Heart left ventricle (tissue), 16 donors: ENCODE results near the gene CRYBG1. TPM values are rescaled to one million over a fixed set of nuclear protein-coding genes. Genes with fewer than 3 reads are reported as not detected.
A peak's percentile ranks its signal among the peaks of the same experiment; 100 is the strongest.

Experiments used
- ATAC-seq, 4 donors: fragments of 200-7000 bp; cut with Tn5 transposase; one replicate each; pipeline ENCODE4 v1.9.1; 2020 to 2022; ENCODE audit warnings: moderate library complexity in 4 of 4, mild to moderate bottlenecking in 3 of 4, moderate number of reproducible peaks in 1 of 4
- DNase-seq, 5 donors: peaks; one replicate each; pipeline ENCODE4 v3.0.0-alpha.2; 2020
- H3K27ac ChIP-seq, 12 donors: fragments of 200-600 bp; sonication (generic) in 4 of 12; one replicate each; pipeline versions ENCODE4 v1.5.0 to v1.8.0; 2016 to 2022; ENCODE audit warnings: mild to moderate bottlenecking in 2 of 12
- H3K27me3 ChIP-seq, 9 donors: fragments of 200-600 bp; sonication (generic) in 2 of 9; one replicate each; pipeline versions ENCODE4 v1.5.1 to v1.8.0; 2016 to 2022; ENCODE audit warnings: mild to moderate bottlenecking in 3 of 9
- H3K36me3 ChIP-seq, 9 donors: fragments of 200-600 bp; sonication (generic) in 2 of 9; one replicate each; pipeline versions ENCODE4 v1.5.0 to v1.8.0; 2018 to 2022; ENCODE audit warnings: mild to moderate bottlenecking in 2 of 9
- H3K4me1 ChIP-seq, 12 donors: fragments of 200-600 bp; sonication (generic) in 4 of 12; one replicate each; pipeline versions ENCODE4 v1.5.0 to v1.8.0; 2016 to 2022; ENCODE audit warnings: mild to moderate bottlenecking in 3 of 12
- H3K4me3 ChIP-seq, 12 donors: fragments of 200-600 bp; sonication (generic) in 4 of 12; one replicate each; pipeline versions ENCODE4 v1.5.0 to v1.8.0; 2017 to 2022; ENCODE audit warnings: mild to moderate bottlenecking in 9 of 12, moderate library complexity in 4 of 12
- H3K9me3 ChIP-seq, 12 donors: fragments of 200-600 bp; sonication (generic) in 4 of 12; one replicate each; pipeline versions ENCODE4 v1.5.0 to v1.8.0; 2016 to 2022; ENCODE audit warnings: mild to moderate bottlenecking in 1 of 12
- POLR2A ChIP-seq, 2 donors: fragments of 450-650 bp; IDR thresholded peaks; one replicate each; pipeline ENCODE4 v1.6.1; 2017; ENCODE audit warnings: antibody characterized with exemption in 2 of 2, mild to moderate bottlenecking in 2 of 2, moderate library complexity in 2 of 2
- WGBS, 4 donors: extraction: QIAGEN DNeasy Blood & Tissue Kit in 2 of 4; methylation state at CpG; one replicate each; pipeline versions ENCODE4 v1.1.5 to v1.1.7; 2013 to 2018; 5-methylcytosine and 5-hydroxymethylcytosine counted together
- intact Hi-C, 10 donors: fragments of 100-400 bp; cut with DNase I; formaldehyde crosslinking; loops; one replicate each; pipeline versions ENCODE4 v1.11.1 to v1.14.2; 2022
- polyA plus RNA-seq, 2 donors: library from polyadenylated mRNA; stranded (reverse); fragments of 200-250 nt; gene quantifications; one replicate each; pipeline ENCODE4 v1.2.3, GENCODE V29; 2013
- total RNA-seq, 9 donors: library from RNA; depleted of rRNA in 2 of 9; stranded (reverse); fragments of >200 nt in 2 of 9; fragmentation: NEBNext Ultra II Directional in 3 of 9; extraction: Animal tissue kit (Norgen Biotek cat#: 25700) in 3 of 9; gene quantifications; one replicate each; pipeline versions ENCODE4 v1.1.0 to v1.2.4, GENCODE V29; 2016 to 2023
- TF ChIP-seq, protein P1 (sequence below), 12 donors: fragments of 200-600 bp; sonication (generic) in 4 of 12; IDR thresholded peaks; one replicate each; pipeline versions ENCODE4 v1.5.0 to v1.8.0; 2018 to 2022; ENCODE audit warnings: antibody characterized with exemption in 12 of 12, mild to moderate bottlenecking in 5 of 12
- donor health status: ischemic (EF 13 %, LVEDD 7.1; RV severe dilation, severe dysfunction).
- donor health status: healthy with polysubstance abuse.
- donor health status: DM: no; HTN: yes; CAD: no.
- donor health status: DM: no; HTN: no; CAD: no.
- donor health status: ischemic (EF 25% LVEDD 6.9; RV normal size, moderate dysfunction).
- donor health status: ischemic (EF 25% LVEDD 5.7; RV mildly dilated, moderate dysfunction).
- donor health status: healthy.
- donor health status: DM: yes; HTN: yes; CAD: no.
- donor health status: ischemic (EF 35%, LVEDD 5.7; RV mildly dilated, moderate dysfunction).
- donor health status: nonischemic (EF 11% LVEDD 7.7; RV severe dilation, severe dysfunction).
- donor health status: DM: yes; HTN: yes; CAD: no.
- donor health status: PGD.
- donor health status: ischemic (EF 29% LVEDD 5.4; RV normal size, mild dysfunction).
- donor health status: nonischemic (EF 23%, LVEDD 6.1; RV moderate dilation, normal function).

Gene CRYBG1
- total and polyA plus RNA-seq, 11 donors = 0.42 to 17.7 (median 1.5) TPM

DNA sequence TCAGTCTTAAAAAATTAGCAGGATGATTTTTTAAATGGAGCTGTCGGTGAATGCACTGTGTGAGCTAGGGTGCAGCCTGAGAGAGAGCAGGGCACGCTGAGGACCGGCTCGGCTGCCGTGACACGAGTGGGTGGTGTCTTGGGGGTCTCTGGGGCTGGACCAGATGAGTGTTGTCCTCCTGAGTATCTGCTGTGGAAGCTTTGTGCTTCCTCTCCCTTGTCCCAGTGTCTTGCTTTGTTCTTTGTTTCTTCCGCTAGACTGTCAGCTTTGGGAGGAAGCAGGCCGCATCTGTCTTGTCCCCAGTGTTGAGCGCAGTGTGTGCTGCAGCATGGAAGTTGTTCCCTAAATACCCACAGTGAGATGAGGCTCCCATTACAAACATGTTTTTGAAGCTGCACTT is 179.4 kb downstream of the CRYBG1 start:
- ATAC-seq = peak in 1 of 4 donors; percentile 18
- intact Hi-C loops = no loop called here
- peak in 1 of 5 donors; percentile 25 for DNase-seq
- Histone ChIP-seq H3K27ac (peak overlapping the region in 1 of 12 donors; percentile 78), H3K27me3 (no peaks in the 10 kb centered on the region), H3K36me3 (peaks cover 0 to 37% (median 0%) of the 10 kb centered on the region in 9 donors), H3K4me1 (peaks cover 0 to 31% (median 0%) of the 10 kb centered on the region in 12 donors), H3K9me3 (no peaks in the 10 kb centered on the region), H3K4me3 (no peak overlapping the region)
- 67 to 76% (median 73%) methylated on average over 9 of the region's 9 CpGs for WGBS, 4 donors
- TF ChIP-seq POLR2A (IDR thresholded peaks at IDR 0.05) = no peak
- TF ChIP-seq, protein P1, sequence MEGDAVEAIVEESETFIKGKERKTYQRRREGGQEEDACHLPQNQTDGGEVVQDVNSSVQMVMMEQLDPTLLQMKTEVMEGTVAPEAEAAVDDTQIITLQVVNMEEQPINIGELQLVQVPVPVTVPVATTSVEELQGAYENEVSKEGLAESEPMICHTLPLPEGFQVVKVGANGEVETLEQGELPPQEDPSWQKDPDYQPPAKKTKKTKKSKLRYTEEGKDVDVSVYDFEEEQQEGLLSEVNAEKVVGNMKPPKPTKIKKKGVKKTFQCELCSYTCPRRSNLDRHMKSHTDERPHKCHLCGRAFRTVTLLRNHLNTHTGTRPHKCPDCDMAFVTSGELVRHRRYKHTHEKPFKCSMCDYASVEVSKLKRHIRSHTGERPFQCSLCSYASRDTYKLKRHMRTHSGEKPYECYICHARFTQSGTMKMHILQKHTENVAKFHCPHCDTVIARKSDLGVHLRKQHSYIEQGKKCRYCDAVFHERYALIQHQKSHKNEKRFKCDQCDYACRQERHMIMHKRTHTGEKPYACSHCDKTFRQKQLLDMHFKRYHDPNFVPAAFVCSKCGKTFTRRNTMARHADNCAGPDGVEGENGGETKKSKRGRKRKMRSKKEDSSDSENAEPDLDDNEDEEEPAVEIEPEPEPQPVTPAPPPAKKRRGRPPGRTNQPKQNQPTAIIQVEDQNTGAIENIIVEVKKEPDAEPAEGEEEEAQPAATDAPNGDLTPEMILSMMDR (IDR thresholded peaks at IDR 0.05) = no peak

DNA sequence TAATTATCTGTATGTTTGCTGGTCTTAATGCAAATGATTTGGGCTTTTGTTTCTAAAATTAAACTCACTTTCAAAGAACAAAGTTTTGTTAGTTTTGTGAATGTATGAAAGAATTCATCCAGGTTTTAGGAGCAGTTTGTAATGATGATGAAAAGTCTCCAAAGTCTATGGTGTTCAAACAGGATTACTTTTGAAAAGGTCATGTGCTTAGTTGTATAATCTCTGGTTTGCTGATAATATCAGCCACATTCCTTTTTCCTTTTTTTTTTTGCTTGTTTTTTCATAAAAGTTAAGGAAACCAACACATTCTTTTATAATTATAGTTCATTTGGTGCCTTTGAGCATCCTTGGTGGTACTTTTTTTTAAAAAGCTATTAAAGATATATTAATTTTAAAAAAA is 179.9 kb downstream of the CRYBG1 start:
- H3K27ac ChIP-seq = peak overlapping the region in 1 of 12 donors; percentile 78
- no peak overlapping the region for H3K4me3 ChIP-seq
- no peaks in the 10 kb centered on the region for H3K27me3 ChIP-seq
- ATAC-seq (no peak), DNase-seq (no peak)
- H3K4me1 ChIP-seq = peaks cover 0 to 36% (median 0%) of the 10 kb centered on the region in 12 donors
- H3K36me3 ChIP-seq = peaks cover 0 to 36% (median 0%) of the 10 kb centered on the region in 9 donors
- no peaks in the 10 kb centered on the region for H3K9me3 ChIP-seq
- intact Hi-C loops = no loop called here
- TF ChIP-seq, protein P1 (IDR thresholded peaks at IDR 0.05) = no peak
- no peak for TF ChIP-seq POLR2A (IDR thresholded peaks at IDR 0.05)

DNA sequence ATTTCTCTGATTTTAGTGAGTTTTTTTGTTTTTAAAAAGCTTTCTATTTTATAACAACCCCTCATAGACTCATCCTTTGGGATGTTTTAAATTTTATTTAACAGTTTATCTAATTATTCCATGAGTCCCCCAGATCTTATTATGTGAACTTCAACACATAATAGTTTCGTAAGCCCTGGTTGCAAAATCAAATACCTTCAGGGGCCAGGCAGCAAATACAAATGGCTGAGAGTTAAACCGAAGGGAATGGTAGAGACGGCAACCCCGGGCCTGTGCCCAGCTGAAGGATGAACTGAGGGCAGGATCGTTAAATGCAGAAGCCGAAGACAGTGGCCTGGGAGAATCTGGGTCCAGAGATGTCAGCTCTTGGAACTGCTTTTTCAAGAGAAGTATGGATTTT is 180.4 kb downstream of the CRYBG1 start:
- Histone ChIP-seq H3K4me1 (peaks cover 0 to 40% (median 0%) of the 10 kb centered on the region in 12 donors), H3K4me3 (no peak overlapping the region)
- intact Hi-C loops = no loop called here

DNA sequence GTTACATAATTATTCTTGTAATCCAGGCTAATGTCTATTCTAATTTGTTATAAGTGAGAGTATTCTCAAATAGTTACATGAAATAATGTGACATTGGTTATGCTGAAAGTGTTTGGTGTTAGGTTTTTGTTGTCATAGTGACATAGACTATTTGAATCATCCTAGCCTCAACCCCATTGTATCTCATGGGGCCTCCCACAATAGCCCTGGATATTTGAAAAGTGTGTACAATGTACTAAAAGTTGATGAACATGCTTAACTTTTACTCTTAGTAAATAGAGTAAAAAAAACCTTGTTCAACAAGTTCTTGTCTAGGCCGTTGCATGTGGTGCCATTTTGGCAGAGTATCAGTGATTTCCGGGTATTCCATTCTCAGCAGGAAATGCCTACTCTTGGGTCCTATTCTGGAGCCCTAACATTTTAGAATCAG is 185.8 kb downstream of the CRYBG1 start:
- Histone ChIP-seq H3K4me1 (peaks cover 0 to 58% (median 8%) of the 10 kb centered on the region in 12 donors), H3K4me3 (no peak overlapping the region), H3K27me3 (no peaks in the 10 kb centered on the region), H3K36me3 (peaks cover 0 to 44% (median 0%) of the 10 kb centered on the region in 9 donors), H3K9me3 (no peaks in the 10 kb centered on the region), H3K27ac (peak overlapping the region in 6 of 12 donors; percentile 31 to 78 (median 38))
- WGBS, 4 donors = 44 to 56% (median 47%) methylated on average over 2 of the region's 2 CpGs
- ATAC-seq = peak in 1 of 4 donors; percentile 53
- TF ChIP-seq, protein P1 (IDR thresholded peaks at IDR 0.05) = no peak
- no peak for TF ChIP-seq POLR2A (IDR thresholded peaks at IDR 0.05)
- intact Hi-C loops = no loop called here
- no peak for DNase-seq

More for the DNA sequence above, 180.4 kb downstream of the CRYBG1 start:
- ATAC-seq (no peak), DNase-seq (no peak)
- no peak for TF ChIP-seq POLR2A (IDR thresholded peaks at IDR 0.05)
- TF ChIP-seq, protein P1 (IDR thresholded peaks at IDR 0.05) = no peak
- Histone ChIP-seq H3K36me3 (peaks cover 0 to 35% (median 0%) of the 10 kb centered on the region in 9 donors), H3K27ac (no peak overlapping the region), H3K27me3 (no peaks in the 10 kb centered on the region), H3K9me3 (no peaks in the 10 kb centered on the region)
- WGBS, 4 donors = 91 to 94% (median 93%) methylated on average over 6 of the region's 6 CpGs
